KOPT-K1 (cell line): ENCODE data around the gene L1CAM.

Experiments
- H3K27ac ChIP-seq: fragments of 200-600 bp; sonication (generic); 2 replicates; pipeline ENCODE4 v1.5.1; 2016; ENCODE audit warnings: antibody characterized with exemption, mild to moderate bottlenecking, low read depth, low read length; ENCODE audit not compliant: poor library complexity, severe bottlenecking
- H3K36me3 ChIP-seq: fragments of 200-600 bp; sonication (generic); 2 replicates; pipeline ENCODE4 v1.5.1; 2017; ENCODE audit warnings: antibody characterized with exemption, mild to moderate bottlenecking, low read length, moderate library complexity; ENCODE audit not compliant: insufficient read depth
- H3K9me3 ChIP-seq: fragments of 200-600 bp; sonication (generic); 2 replicates; pipeline ENCODE4 v1.5.1; 2017; ENCODE audit warnings: antibody characterized with exemption, low read length, mild to moderate bottlenecking; ENCODE audit not compliant: insufficient read depth, poor library complexity, severe bottlenecking

L1CAM gene

DNA sequence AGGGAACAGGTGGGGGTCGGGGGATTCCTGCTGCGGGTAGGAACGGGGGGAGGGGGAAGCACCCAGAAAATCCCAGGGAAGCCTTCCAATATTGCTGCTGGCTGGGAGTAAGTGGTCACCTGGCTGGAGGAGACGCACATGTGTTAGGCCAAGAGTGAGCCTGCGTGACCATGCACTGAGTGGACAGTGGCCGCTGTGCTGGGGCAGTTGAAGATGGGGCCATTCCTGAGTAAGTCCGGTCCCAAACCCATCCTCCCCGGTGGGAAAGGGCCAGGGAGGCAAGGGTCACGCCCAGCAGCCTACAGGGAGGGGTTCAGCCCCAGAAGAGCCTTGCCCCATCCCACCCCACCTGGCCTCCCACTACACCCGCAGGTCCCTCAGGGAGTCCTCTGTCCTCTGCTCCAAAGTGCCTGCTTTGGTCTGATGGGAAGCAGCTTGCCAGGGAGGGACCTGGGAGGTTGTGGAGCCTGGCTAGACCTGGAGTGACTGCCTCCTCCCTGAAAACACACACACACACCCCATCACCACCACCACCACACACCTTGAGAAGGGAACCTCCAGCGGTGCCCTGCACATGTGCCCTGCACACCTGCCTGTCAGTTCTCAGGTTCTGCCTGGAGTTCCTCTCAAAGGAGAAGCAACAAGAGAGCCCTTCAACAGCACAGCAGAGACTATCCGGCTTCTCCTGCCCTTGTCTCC lies 6.1 kb downstream of the L1CAM start:
- no peaks in the 10 kb centered on the region for H3K36me3 ChIP-seq
- H3K9me3 ChIP-seq = no peaks in the 10 kb centered on the region
- peak overlapping the region; percentile 14 for H3K27ac ChIP-seq

DNA sequence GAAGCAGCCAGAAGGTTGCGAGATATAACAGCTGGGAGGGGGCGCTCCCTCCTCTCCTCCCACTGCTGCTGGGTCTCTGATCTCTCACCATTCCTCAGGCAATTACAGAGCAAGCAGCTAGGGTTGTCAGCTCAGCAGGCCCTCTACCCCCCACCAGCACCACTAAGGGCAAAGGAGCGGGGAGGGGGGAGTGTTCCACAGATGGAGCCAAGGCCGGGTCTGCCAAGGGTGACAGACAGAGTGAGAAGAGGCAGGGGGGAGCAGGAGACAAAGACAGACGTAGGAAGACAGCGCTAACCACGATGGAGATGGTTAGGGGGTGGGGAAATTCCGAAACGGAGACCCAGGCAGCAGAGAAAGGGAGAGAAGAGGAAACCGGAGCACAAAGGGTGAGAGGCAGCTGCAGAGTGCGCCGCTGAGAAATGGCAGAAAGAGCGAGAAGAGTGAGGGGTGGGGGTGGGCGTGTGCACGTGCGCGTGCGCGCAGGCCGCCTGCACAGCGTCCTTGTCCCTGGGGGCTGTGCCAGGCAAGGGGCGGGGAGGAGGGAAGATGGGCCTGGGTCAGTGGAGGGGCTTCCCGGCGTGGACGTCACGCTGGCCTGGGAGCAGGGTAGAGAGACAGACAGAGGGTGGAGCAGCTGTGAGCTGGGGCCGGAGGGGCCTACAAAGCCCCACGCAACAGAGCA lies 6.9 kb downstream of the L1CAM start:
- Histone ChIP-seq H3K36me3 (no peaks in the 10 kb centered on the region), H3K27ac (peak overlapping the region; percentile 14), H3K9me3 (no peaks in the 10 kb centered on the region)

DNA sequence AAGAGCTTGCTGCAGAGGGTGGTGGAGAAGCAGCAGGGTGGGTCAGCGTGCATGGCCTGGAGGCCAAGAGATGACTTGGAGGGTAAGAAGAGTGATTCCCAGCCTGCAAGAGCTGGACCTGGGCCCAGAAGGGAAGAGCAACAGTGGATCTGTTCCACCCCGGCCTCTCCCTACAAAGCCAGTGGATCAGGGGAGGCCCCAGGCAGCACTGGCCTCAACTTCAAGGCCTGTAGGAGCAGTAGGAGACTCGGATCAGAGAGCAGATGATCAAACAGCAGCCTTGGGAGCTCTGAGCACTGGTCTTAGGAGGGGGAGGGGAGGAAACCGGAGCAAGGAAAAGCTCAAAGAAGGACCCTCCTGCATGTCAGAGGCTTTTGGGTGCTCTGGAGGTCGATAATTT lies 7.6 kb downstream of the L1CAM start:
- no peaks in the 10 kb centered on the region for H3K9me3 ChIP-seq
- H3K27ac ChIP-seq = peak overlapping the region; percentile 13
- H3K36me3 ChIP-seq = no peaks in the 10 kb centered on the region

DNA sequence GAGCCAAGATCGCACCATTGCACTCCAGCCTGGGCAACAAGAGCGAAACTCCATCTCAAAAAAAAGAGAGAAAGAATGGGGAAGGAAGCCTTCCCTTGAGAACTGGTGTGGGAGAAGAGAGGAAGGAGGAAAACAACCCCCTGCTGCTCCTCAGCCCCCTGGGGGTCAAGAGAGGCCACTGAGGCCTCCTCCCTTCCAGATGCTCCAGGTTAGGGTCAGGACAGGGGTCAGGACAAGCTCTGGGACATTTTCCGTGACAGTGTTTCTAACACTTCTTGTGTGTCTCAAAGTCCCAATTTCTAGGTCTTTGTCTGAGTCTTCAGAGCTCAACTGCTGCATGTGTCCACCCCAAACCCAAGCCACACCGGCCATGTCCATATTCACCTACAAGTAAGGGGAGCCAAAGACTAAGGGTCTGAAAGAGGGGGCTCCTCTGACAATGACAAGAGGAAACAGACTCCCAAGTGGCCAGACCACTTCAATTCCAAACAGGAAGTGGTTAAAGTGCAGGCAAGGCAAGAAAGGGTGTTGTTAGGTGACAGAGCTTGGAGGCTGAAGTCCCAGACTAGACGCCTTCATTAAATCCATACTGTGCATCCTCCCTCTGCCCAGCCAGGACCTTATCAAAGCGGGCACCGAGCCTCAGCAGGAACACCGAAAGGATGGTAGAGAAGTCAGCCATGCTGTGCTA lies 8.3 kb downstream of the L1CAM start:
- H3K9me3 ChIP-seq = no peaks in the 10 kb centered on the region
- peak overlapping the region; percentile 13 for H3K27ac ChIP-seq
- no peaks in the 10 kb centered on the region for H3K36me3 ChIP-seq

DNA sequence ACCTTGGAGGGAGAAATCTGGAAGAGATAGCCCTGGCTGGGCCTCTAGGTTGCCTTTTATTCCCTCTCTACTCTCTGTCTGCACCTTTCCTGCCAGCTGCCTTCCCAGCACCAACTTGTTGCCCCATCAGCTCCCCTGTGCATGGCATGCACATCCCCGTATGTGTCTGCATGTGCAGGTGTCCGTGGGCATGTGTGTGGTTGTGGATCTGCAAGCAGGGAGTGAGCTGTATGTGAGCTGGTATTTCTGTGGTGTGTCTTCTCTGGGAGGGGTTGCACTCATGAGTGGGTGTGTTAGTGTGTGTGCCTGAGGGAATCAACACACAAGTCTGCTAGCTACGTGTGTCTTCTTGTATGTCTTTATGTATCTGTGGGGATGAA lies 9.9 kb downstream of the L1CAM start:
- H3K9me3 ChIP-seq = no peaks in the 10 kb centered on the region

DNA sequence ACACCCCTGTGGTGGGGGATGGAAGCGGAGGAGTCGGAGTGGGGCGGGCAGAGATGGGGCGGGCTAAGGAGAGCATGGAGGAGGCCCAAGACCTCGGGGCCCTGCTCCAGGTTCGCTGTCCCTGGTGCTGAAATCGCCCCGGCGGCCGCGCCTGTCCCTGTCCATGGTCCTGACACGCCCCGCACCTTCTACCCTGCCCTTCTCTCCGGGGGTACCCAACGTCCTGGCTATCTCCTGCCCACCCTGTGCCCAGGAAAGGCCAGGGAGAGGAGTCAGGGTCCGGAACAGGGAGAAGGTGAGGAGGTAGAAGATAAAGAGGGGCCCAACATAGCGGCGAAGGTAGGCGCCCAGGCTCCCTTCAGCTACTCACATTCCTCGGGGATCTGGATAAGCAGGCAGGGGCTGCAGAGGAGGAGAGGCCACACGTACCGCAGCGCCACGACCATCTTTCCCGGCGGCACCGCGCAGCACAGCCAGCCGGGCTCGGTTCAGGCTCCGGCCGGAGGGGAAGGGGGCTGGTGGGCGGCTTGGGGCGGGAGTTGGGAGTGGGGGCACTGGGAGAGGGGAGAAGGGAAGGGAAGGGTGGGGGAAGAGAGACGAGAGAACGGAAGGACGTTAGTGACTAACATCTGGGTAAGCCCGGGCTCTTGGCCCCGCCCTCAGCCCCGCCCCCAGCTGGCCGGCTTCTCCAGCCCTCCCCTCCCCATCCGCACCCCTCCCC lies 10.4 kb downstream of the L1CAM start:
- no peaks in the 10 kb centered on the region for H3K36me3 ChIP-seq
- no peak overlapping the region for H3K27ac ChIP-seq
- H3K9me3 ChIP-seq = no peaks in the 10 kb centered on the region

More for the DNA sequence above, 9.9 kb downstream of the L1CAM start:
- no peaks in the 10 kb centered on the region for H3K36me3 ChIP-seq
- H3K27ac ChIP-seq = no peak overlapping the region

DNA sequence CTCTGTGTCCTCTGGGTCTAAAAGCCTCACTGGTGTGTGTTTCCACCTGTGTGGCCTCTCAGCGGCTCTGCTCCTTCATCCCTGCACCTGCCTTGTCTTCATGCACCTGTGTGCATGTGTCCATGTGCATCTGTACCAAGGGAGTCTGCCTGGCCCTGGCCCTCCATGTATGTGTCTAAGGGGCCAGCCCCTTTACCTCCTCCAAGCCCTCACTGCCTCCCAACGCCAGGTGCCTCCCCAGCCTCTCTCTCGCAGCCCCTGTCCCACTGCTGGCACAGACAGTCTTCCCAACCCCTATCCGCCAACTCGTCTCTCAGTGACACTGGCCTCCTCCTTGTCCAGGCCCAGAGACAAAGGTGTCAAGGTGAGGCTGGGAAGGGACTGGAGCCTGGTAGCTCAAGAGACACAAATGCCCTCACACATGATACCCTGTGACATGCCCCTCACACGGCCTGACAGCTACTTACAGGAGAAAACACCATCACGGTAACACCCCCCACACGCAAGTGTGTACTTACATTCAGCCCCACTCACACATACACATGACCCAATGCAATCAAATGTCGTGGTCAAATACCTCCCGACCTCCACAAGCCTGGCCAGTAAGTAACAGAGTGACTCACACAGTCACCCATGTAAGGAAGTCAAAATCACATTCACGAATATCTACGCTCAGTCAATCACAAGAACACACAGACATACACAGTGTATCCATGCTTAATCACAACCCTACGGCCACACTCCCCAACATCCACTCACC lies 11.4 kb downstream of the L1CAM start:
- Histone ChIP-seq H3K27ac (no peak overlapping the region), H3K9me3 (no peaks in the 10 kb centered on the region), H3K36me3 (no peaks in the 10 kb centered on the region)

DNA sequence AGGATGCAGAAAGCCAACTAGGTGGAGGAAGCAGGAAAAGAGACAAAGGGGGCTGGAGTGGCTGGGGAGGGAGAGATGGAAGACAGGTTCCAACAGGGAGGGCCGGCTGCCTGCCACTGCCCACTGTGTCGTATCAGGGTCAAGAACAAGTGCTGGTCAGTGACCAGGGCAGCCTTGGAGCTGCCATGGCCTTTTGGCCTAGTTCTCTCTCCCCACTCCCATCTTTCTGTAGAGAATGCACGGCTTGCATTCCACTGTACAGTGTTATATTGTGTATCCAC lies 11.9 kb downstream of the L1CAM start:
- Histone ChIP-seq H3K9me3 (no peaks in the 10 kb centered on the region), H3K27ac (no peak overlapping the region), H3K36me3 (no peaks in the 10 kb centered on the region)

DNA sequence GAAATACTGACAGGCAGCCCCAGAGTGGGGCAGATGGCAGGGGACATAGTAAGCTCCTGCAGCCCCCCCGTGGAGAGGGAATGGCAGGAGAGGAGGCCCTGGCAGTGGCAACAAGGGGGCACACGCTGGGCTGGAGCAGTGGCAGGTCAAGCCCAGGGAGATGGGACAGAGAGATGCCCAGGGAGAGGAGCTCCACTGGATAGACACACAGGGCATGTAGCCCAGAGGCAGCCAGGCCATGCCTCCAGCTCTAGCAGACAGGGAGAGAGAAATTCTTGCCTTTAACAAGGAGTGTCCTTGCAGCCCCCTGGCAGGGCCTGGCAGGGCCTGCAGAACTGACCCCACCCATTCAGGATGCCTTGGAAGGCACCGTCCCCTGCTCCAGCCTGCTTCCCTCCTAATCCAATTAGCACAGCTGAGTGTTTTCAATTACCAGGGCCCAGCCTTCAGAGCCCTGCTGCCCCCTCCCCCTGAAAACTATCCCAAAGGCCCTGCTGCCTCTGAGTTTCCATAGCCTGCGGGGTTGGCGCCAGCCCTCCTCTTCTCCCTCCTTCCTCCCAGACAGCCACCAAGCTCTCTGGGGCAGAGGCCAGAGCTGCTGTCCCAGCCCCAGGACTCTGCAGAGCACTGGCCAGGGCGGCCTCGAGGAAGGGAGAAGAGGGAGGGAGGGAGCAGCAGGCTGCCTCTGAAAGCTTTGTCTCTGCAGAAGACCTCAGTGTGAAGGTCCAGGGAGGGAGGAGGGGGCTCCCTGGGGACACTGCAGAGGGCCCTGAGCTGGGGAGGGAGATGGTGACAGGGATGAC lies 12.5 kb downstream of the L1CAM start:
- no peaks in the 10 kb centered on the region for H3K9me3 ChIP-seq
- H3K27ac ChIP-seq = no peak overlapping the region

DNA sequence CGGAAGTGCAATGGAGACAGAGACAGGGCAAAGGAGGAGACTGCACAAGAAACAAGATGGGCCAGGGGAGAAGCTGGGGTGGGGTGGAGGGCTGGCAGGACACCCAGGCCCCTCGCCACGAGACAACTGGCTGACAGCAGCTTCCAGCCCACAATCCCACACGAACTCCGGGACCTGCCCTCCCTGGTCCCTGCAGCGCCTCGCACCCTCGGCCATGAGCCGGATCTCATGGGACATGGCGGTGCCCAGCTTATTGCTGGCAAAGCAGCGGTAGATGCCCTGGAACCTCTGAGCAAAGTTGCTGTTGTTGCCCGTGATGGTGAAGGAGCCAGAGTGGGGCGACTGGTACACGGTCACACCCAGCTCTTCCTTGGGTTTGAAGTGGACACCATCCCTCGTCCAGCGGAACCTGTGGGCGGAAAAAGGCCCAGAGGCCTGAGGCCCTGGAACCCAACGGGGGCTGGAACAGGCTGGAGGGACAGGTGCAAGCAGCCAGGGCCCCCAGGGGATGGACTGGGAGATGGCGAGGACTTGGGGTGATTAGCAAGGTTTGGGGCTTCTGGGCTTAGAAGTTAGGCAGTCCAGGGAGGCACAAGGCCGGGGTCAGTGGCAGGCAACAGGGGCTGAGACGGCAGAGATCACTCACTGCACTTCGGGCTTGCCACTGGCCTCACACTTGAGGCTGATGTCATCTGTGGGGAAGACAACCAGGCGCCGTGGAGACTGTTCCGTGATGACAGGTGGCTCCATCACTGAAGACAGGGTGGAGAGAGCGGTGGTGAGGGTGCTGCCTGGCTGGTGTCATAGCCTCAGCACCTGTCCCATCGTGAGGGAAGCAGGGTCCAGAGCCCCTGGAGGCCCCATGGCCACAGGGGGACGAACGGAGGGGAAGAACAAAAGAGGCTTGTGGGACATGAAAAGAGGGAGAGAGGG lies 13.8 kb downstream of the L1CAM start:
- Histone ChIP-seq H3K9me3 (no peaks in the 10 kb centered on the region), H3K27ac (no peak overlapping the region)

More for the DNA sequence above, 12.5 kb downstream of the L1CAM start:
- no peaks in the 10 kb centered on the region for H3K36me3 ChIP-seq

DNA sequence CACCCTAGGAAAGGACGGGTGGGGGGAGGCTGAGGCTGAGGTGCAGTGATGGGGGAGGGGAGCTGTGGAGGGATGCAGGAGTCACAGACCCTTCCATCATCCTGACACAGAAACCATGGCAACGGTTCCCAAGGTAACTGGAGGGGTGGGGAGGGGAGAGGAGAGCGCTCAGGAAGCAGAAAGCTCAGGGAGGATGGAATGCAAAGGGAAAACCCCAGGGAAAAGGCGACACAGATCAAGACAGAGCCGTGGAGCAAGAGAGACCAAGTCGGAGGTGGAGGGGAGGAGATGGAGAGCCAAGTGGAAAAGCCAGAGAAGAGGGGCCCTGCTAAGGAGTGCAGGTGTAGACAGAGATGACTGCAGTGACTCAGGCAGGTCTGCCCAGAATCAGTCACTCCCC lies 14.5 kb downstream of the L1CAM start:
- no peak overlapping the region for H3K27ac ChIP-seq
- H3K36me3 ChIP-seq = no peaks in the 10 kb centered on the region
- H3K9me3 ChIP-seq = no peaks in the 10 kb centered on the region

More for the DNA sequence above, 13.8 kb downstream of the L1CAM start:
- no peaks in the 10 kb centered on the region for H3K36me3 ChIP-seq

DNA sequence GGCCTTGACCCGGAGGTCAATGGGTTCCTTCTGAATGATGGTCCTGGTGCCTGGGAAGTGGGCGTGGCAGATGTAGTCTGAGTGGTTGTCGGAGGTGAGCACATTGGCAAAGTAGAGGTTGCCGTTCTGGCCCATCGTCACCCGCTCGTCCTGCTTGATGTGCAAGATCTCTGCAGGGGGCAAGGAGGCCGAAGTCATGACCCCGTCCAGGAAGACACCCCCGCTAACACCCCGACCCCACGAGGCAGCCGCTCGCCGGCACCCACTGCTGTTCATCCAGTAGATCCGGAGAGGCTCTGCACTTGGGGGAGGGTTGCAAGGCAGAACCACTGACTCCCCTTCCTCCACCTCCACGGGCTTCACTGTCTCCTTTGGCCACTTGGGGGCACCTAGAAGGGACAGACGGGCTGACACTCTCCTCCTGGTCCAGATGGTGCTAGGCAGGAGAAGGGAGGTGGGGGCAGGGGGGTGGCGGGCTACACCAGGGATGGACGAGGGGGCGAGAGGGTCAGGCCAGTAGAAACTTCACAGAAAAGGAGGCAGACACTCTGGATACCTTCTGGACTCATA lies 15.1 kb downstream of the L1CAM start:
- H3K27ac ChIP-seq = no peak overlapping the region
- H3K9me3 ChIP-seq = no peaks in the 10 kb centered on the region
- H3K36me3 ChIP-seq = no peaks in the 10 kb centered on the region

DNA sequence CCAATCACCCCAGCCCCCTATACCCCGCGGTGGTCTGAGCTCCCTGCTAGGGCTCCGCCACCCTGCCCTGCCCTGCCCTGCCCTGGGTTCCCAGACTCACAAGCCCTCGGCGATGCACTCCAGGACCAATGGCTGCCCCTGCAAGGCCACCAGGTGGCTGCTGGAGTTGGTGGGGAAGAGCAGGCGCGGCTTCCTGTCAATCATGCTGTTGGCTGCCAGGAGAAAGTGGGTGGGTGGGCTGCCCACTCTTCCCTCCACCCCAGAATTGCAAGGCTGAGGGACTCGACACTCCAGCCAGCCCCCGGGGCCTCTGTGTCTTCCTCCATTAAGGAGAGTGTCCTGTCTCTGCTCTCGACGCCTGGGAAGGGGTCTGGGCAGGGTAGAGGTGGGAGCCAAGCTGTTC lies 15.7 kb downstream of the L1CAM start:
- H3K27ac ChIP-seq = no peak overlapping the region
- no peaks in the 10 kb centered on the region for H3K36me3 ChIP-seq
- H3K9me3 ChIP-seq = no peaks in the 10 kb centered on the region
